Fibroblast of peridontal ligament (primary cell): ENCODE results near the gene SLC25A33.

ENCODE experiments used
- DNase-seq: peaks from one replicate; pipeline ENCODE4 v3.0.0-alpha.2; 2010; ENCODE audit errors: extremely low read depth

Gene SLC25A33

GRCh38 chr1:9600861-9601834 lies 61.9 kb downstream of the SLC25A33 start:
- no peak for DNase-seq

GRCh38 chr1:9601942-9602793 lies 62.9 kb downstream of the SLC25A33 start:
- no peak for DNase-seq

DNA sequence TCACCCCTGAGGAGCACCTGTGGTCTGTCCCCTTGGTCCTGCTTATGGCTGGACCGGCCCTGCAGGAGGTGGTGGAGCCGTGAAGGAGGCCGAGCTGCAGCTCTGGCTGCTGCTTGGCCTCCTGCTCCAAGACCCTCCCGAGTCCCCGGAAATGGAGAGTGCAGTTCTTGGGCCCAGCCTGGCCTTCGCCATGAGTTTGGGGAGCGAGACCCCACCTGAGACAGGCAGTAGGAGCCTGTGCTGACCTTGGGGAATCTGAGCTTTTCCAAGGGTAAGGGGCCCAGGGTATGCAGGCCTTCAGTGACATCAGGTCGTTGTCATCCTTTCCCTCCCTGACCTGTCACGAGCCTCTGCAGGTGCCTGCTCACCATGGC lies 63.5 kb downstream of the SLC25A33 start:
- no peak for DNase-seq

DNA sequence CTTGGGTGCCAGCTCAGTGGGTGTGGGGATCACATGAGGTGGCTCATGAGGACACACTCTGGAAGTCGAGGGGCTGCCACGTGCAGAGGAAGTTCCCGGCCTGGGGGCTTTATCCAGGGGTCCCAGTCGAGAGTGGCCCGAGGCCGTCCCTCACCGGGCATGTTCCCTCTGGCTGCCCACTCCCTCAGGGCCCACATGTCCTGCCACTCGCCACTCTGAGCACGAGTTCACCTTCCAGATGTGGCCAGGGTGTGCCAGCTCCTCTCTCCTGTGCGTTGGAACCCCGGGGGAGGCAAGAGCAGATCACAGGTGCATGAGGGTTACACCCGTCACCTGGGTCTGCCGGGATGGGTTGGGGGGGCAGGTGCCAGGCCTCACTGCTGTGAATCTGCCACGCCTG lies 64.0 kb downstream of the SLC25A33 start:
- no peak for DNase-seq

DNA sequence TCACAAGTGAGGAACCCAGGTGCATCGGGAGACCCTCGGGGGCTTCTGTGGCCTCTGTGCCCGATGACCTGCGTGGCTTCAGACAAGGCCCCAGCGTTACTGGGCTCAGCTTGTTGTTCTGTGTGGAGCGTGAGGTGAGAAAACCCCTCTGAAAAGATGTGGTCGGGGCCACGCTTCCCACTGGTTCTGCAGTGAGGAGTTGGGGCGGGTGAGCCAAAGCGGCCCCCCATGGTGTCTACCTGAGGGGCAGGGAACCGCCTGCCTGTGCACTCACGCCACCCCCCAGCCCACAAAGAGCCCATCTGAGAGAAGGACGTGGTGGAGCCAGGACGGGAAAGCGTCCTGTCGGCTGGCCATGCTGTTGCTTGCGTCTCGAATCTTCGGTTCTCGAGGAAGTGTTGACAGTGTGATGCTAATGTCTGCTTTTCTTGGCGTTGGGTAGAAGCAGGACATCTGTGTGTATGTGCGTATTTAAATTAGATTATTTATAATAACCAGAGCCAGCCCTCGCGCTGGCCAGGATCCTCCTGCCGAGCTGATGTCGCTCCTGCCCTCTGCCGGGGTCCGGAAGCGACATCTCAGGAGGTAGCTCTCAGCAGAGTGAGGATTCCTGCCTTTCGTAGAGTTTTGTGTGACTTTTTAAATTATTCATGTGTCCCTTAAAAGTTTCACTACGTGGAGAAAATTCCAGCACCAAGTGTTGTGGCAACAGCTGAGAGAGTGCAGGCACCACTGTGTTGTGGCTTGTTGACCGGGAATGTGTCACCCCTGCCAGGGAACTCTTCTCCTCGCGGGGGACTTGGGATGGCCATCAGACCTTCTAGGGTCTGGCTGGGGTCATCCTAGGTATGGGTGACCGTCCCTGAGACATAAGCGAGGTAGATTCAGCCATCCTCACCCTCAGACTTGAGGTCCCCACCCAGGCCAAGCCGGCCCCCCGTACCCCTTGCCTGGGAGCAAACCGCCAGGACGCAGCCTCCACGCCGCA lies 64.8 kb downstream of the SLC25A33 start:
- no peak for DNase-seq

DNA sequence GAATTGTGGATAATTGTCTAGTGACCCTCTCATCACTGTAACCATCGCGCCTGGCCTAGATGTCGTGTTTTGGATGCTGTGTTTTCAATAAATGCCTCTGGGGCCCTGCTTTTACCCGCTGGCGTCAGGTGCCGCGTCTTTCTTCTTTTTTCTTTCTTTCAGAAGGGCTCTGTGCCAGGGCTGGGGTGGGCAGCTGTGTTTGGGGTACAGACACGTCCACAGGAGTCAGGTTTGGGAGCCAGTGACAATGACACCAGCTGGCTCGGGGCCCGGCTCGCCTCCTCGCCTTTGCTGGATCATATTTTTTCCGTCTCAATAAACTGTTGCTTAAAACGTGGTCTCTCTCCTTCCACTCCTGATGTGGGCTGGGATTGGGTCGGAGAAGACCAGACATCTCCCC lies 65.6 kb downstream of the SLC25A33 start:
- no peak for DNase-seq

DNA sequence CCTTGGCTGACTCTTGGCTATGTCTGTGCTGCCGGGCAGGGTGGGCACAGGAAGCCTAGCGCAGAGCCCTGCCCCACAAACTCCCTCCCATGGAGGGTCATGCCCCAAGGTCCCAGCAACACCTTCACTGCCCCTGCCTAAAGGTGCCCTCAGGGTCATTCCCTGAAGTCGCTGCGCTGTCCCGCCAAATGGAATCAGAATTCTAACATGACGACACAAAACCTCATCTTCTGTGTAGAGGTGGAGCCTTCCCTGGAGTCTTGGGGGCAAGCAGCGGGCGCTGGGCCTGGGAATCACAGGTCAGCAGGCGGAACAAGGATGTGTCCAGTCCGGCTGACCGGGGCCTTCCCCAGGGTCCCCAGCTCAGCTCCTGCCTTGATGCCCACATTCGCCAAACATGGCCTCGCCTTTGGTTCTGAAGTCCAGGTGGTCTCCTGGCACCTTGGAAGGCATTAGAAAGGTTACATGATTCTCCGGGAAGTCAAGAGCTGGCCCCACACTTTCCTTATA lies 66.7 kb downstream of the SLC25A33 start:
- no peak for DNase-seq

DNA sequence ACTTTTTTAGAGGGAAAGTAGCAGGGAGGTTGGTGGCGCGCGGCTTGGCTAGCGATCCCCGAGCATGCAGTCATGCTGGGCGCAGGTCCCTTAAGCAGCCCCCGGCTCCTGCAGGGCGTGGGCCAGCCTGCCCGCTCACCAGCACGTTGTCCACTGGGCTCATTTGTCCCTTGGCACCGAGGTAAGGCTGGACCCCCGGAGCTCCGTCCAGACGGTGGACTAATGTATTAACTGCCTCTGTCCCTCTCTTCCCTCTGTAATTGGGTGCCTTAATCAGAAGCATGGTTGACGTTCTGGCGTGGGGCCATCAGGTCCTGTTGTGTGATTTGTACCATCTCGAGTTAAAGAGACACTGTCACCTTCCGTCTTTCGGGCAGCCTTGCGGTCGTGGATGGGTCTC lies 67.2 kb downstream of the SLC25A33 start:
- no peak for DNase-seq

DNA sequence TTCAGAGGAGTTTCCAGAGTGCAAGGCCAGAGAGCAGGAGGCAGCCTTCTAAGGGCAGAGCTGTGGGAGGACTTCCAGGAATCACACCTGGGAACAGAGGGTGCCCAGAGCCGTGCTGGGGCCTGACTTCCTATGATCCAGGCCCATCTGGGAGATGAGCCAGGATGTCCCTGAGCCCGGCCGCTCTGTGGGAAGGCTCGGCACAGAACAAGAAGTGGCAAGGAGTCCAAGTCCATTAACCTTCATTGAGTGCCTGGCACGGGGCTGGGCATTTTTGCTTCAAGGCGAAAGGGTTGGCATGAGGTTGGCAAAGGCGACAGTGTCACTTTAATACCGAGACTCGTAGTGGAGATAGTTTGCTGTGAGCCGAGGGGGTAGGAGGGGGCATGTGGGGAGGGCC lies 67.7 kb downstream of the SLC25A33 start:
- no peak for DNase-seq

DNA sequence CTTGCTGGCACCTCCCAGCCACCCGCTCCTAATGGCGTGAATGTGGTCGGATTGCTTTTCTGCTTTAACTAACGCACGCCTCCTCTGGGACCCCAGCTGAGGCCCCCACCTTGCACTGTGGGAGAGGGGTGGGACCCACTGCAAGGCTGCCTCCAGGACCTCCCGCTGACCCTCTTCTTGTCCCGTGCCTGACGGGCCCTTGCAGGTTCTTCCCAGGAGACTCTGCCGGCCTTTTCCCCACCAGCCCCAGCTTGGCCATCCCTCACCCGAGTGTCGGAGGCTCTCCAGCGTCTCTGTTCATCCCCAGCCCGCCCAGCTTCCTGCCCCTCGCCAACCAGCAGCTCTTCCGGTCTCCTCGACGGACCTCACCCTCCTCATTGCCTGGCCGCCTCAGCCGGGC lies 68.1 kb downstream of the SLC25A33 start:
- DNase-seq = no peak

DNA sequence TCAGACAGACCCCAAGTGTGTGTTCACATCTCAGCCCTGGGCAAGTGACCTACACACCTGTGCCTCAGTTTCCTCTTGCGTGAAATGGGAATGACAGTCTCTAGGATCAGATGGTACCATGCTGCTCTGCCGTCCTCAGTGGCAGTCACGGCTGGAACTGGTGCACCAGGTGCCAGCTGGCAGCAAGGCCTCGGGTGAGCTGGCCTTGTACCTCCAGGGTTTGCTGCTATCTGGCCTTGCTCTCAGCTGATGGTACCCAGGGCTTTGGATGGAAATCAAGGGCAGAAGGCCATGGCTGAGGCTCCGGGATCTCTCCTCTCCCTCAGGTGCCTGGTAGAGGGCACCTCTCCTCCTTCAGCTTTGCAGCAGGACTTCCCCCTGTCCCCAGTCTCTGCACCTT lies 70.7 kb downstream of the SLC25A33 start:
- DNase-seq = no peak

DNA sequence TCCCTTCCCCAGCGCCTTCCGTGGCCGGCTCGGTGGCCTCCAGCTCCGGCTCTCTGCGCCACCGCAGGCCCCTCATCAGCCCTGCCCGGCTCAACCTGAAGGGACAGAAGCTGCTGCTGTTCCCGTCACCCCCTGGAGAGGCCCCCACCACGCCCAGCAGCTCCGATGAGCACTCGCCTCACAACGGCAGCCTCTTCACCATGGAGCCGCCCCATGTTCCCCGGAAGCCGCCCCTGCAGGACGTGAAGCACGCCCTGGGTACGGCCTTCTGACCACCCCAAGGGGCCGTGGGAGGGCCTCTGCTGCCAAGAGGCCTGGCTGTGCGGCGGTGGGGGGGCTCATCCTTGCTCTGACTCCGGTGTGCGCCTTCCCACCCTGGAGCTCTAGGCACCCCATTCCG lies 71.3 kb downstream of the SLC25A33 start:
- no peak for DNase-seq

GRCh38 chr1:9611716-9612115 lies 72.5 kb downstream of the SLC25A33 start:
- DNase-seq = no peak

DNA sequence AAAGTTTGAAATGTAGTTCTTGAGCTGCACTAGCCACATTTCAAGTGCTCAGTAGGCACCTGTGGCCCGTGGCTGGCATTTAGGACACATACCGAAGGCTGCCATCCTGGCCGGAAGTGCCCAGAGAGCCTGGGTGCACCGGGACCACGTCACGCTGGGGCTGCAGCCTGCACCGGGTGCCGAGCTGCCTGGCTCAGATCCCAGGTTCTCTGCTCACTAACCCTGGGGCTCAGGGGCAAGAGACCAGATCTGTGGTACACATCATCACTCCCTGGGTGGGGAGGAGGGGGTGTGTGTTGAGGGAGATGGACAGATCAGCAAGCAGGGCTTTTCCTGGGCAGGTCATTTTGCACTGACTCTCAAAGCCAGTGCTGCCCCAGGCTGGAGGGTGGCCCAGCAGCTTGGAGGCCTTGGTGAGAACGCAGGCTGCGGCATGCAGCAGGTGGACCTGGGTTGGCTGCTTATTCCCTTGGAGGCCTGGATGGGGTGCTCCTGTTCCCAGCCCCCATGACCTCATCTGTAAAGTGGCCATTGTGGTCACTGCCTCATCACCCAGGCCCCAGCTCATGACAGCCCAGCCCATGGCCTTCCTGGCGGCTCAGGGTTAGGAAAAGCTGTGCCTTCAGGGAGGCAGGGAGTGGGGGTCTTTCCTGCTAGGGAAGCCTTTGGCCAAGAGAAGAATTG lies 73.0 kb downstream of the SLC25A33 start:
- no peak for DNase-seq

- no peak for DNase-seq
These were observed 73.8 kb downstream of the SLC25A33 start for GRCh38 chr1:9612871-9613624.

- DNase-seq = no peak
These were observed 74.5 kb downstream of the SLC25A33 start for GRCh38 chr1:9613625-9614299.

- peak; percentile 27 for DNase-seq
These were observed 76.2 kb downstream of the SLC25A33 start for GRCh38 chr1:9615316-9616063.

DNA sequence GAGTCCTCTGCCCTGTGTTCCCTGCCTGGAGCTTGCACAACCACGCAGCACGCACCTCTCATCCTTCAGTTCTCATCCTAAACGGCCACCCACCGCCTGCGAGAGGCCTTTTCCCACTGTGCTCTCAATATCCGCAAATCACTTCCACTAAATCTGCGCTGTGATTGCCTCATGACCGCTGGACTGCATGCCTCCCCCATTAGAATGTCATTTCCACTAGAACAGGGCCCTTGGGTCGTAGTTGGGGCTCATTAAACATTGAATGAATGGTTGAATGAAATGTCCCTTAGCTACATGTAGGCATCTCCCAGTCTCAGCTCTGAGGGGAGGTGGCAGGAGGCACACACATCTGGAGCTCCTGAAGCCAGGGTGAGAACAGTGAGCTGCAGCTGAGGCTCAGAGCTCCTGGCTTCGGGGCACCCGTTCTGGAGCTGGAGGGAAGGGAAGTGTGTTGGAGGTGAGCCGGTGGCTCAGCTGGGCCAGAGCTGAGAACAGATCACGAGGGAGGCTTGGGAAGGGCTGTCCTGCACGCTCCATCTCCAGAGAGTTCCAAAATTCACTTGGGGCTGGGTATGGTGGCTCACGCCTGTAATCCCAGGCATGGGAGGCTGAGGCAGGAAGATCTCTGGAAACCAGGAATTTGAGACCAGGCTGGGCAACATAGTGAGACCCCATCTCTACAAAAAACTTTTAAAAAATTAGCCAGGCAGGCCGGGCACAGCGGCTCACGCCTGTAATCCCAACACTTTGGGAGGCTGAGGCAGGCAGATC lies 79.8 kb downstream of the SLC25A33 start:
- DNase-seq = no peak
